SK-N-SH (cell line): ENCODE measurements around the gene ACVR1B. TPM values are rescaled to one million over a fixed set of nuclear protein-coding genes. Genes with fewer than 3 reads are reported as not detected.
A peak's percentile ranks its signal among the peaks of the same experiment; 100 is the strongest.

Experiments
- CTCF ChIA-PET: fragments of 300-600, 350-600 bp; formaldehyde crosslinking; extraction: SDS; loops from one replicate; lab custom pipeline; 2021; lab: Yijun Ruan, JAX
- POLR2A ChIA-PET: fragments of 350-600 bp; sonication (Branson Sonifier 250); formaldehyde crosslinking; extraction: SDS; loops from one replicate; lab custom pipeline; 2020; ENCODE audit warnings: antibody characterized with exemption, inconsistent platforms; lab: Yijun Ruan, JAX
- DNase-seq: peaks from one replicate; pipeline ENCODE4 v3.0.0; 2012
- H2AFZ ChIP-seq: fragments of 200-600 bp; sonication (generic); 2 replicates; pipeline ENCODE4 v1.8.1; 2016; ENCODE audit warnings: antibody characterized with exemption, mild to moderate bottlenecking, low read depth
- H3F3A ChIP-seq: fragments of 200-600 bp; sonication (generic); replicated peaks from 2 replicates; pipeline ENCODE3; 2016; ENCODE audit warnings: antibody characterized with exemption, mild to moderate bottlenecking; ENCODE audit not compliant: insufficient read depth
- H3K27ac ChIP-seq, 2 experiments: fragments of 200-500 bp in 1 of 2; fragments of 200-600 bp in 1 of 2; sonication (Bioruptor generic) in 1 of 2; sonication (generic), shearing (Covaris generic) in 1 of 2; 2 replicates each; pipeline versions ENCODE4 v1.5.1 to v1.6.1; 2014 to 2016; ENCODE audit warnings: low read depth in 2 of 2, inconsistent platforms in 1 of 2, low read length in 1 of 2, mild to moderate bottlenecking in 1 of 2, mixed read lengths in 1 of 2
- H3K27me3 ChIP-seq: fragments of 200-600 bp; sonication (generic), shearing (Covaris generic); 2 replicates; pipeline ENCODE4 v1.6.1; 2016; ENCODE audit warnings: mixed run types; ENCODE audit not compliant: insufficient read depth
- H3K36me3 ChIP-seq, 2 experiments: fragments of 200-500 bp in 1 of 2; fragments of 200-600 bp in 1 of 2; sonication (Bioruptor generic) in 1 of 2; sonication (generic) in 1 of 2; replicated peaks in 1 of 2; 2 replicates each; pipeline versions ENCODE3 to v1.5.1; 2014 to 2016; ENCODE audit warnings: low read length in 1 of 2, mild to moderate bottlenecking in 1 of 2; ENCODE audit not compliant: insufficient read depth in 2 of 2, control insufficient read depth in 1 of 2
- H3K4me1 ChIP-seq, 2 experiments: fragments of 200-500 bp in 1 of 2; fragments of 200-600 bp in 1 of 2; sonication (Bioruptor generic) in 1 of 2; sonication (generic), shearing (Covaris generic) in 1 of 2; 2 replicates each; pipeline versions ENCODE4 v1.5.1 to v1.6.1; 2014 to 2016; ENCODE audit warnings: low read depth in 1 of 2, low read length in 1 of 2, mixed run types in 1 of 2; ENCODE audit not compliant: insufficient read depth in 2 of 2, control insufficient read depth in 1 of 2
- H3K4me2 ChIP-seq: fragments of 200-600 bp; sonication (generic), shearing (Covaris generic); 2 replicates; pipeline ENCODE4 v1.6.1; 2017; ENCODE audit warnings: mixed run types
- H3K4me3 ChIP-seq, 2 experiments: fragments of 200-500 bp in 1 of 2; fragments of 200-600 bp in 1 of 2; sonication (Bioruptor generic) in 1 of 2; sonication (generic), shearing (Covaris generic) in 1 of 2; 2 replicates each; pipeline versions ENCODE4 v1.5.1 to v1.8.1; 2014 to 2016; ENCODE audit warnings: low read depth in 2 of 2, inconsistent platforms in 1 of 2, low read length in 1 of 2, mild to moderate bottlenecking in 1 of 2, mixed read lengths in 1 of 2, moderate library complexity in 1 of 2
- H3K79me2 ChIP-seq: fragments of 200-600 bp; sonication (generic); 2 replicates; pipeline ENCODE4 v1.8.1; 2017; ENCODE audit warnings: mild to moderate bottlenecking; ENCODE audit not compliant: insufficient read depth
- H3K9ac ChIP-seq: fragments of 200-600 bp; sonication (generic); 2 replicates; pipeline ENCODE4 v1.6.1; 2017; ENCODE audit warnings: mixed run types
- H3K9me2 ChIP-seq: fragments of 200-600 bp; sonication (generic); 2 replicates; pipeline ENCODE4 v1.6.1; 2017; ENCODE audit warnings: mixed run types
- H3K9me3 ChIP-seq: fragments of 200-600 bp; sonication (generic); 2 replicates; pipeline ENCODE4 v1.6.1; 2017; ENCODE audit warnings: mixed run types, mild to moderate bottlenecking, moderate library complexity
- H4K20me1 ChIP-seq: fragments of 200-600 bp; sonication (generic); 2 replicates; pipeline ENCODE4 v1.6.1; 2017; ENCODE audit warnings: mild to moderate bottlenecking, mixed run types; ENCODE audit not compliant: insufficient read depth
- CHD2 ChIP-seq: fragments of 150-350 bp; IDR thresholded peaks from 2 replicates; pipeline ENCODE4 v1.6.1; 2018; ENCODE audit warnings: low read length; ENCODE audit not compliant: partially characterized antibody
- ELF1 ChIP-seq: IDR thresholded peaks from 2 replicates; pipeline ENCODE4 v1.4.0; 2012
- EP300 ChIP-seq, 2 experiments: IDR thresholded peaks; 2 replicates each; pipeline versions ENCODE4 v1.4.0 to v1.6.1; 2012; ENCODE audit warnings: borderline replicate concordance in 1 of 2, low read depth in 1 of 2, low read length in 1 of 2
- EZH2phosphoT487 ChIP-seq: fragments of 200-600 bp; sonication (generic); IDR thresholded peaks from 2 replicates; pipeline ENCODE4 v1.6.1; 2017; ENCODE audit warnings: low read depth, mixed run types, mild to moderate bottlenecking, antibody characterized with exemption, moderate library complexity, borderline replicate concordance
- FOXM1 ChIP-seq: IDR thresholded peaks from 2 replicates; pipeline ENCODE4 v1.4.0; 2012; ENCODE audit warnings: low read depth, mild to moderate bottlenecking
- JUND ChIP-seq: IDR thresholded peaks from 2 replicates; pipeline ENCODE4 v1.4.0; 2012
- MXI1 ChIP-seq: IDR thresholded peaks from 2 replicates; pipeline ENCODE4 v1.6.1; 2012; ENCODE audit warnings: mild to moderate bottlenecking, low read depth, low read length, improper control_type of control experiment
- NFIC ChIP-seq: IDR thresholded peaks from 2 replicates; pipeline ENCODE4 v1.4.0; 2012; ENCODE audit warnings: borderline replicate concordance
- POLR2AphosphoS5 ChIP-seq: IDR thresholded peaks from 2 replicates; pipeline ENCODE4 v1.6.1; 2012; ENCODE audit warnings: low read depth, low read length
- SIN3A ChIP-seq: IDR thresholded peaks from 2 replicates; pipeline ENCODE4 v1.6.1; 2012; ENCODE audit warnings: low read depth, mild to moderate bottlenecking, low read length, moderate library complexity, borderline replicate concordance
- SMC3 ChIP-seq: IDR thresholded peaks from 2 replicates; pipeline ENCODE4 v1.6.1; 2012; ENCODE audit warnings: low read depth, low read length, improper control_type of control experiment
- TAF1 ChIP-seq: IDR thresholded peaks from 2 replicates; pipeline ENCODE4 v1.6.1; 2012; ENCODE audit warnings: low read depth, mild to moderate bottlenecking, low read length, moderate library complexity, borderline replicate concordance
- WGBS: methylation state at CpG from one replicate; pipeline ENCODE4 v1.1.6; 2017; ENCODE audit warnings: low lambda C conversion rate; 5-methylcytosine and 5-hydroxymethylcytosine counted together
- polyA plus RNA-seq, 3 experiments: library from polyadenylated mRNA; depleted of rRNA; stranded (reverse); fragments of >200 nt; gene quantifications; 2 replicates each; pipeline ENCODE4 v1.2.3, GENCODE V29; 2012

Gene ACVR1B
- polyA plus RNA-seq, 1 of the 3 experiments (the other 2 are of a cell fraction), result 12.1 TPM

GRCh38 chr12:52010692-52011601 is 59.4 kb downstream of the ACVR1B start:
- TF ChIP-seq CHD2, result no peak
- TF ChIP-seq EP300 (IDR thresholded peaks at IDR 0.05; ENCODE audit: borderline replicate concordance in 1 of 2, low read depth in 1 of 2, low read length in 1 of 2), result 0 out of 4 replicates have a peak, but pooled peaks of 1 of the 2 experiments have one; percentile 6
- TF ChIP-seq, all 33 proteins: peak for 1
- Histone ChIP-seq H3K4me2 (peak overlapping the region; percentile 19; the same call in 1 of the 2 replicates), H3K9ac (no peak overlapping the region), H3K9me2 (no peaks in the 10 kb centered on the region), H3K4me1 (peaks cover 0 to 31% of the 10 kb centered on the region in 2 experiments; a peak in 2 of 4 replicates), H3F3A (no peaks in the 10 kb centered on the region), H4K20me1 (no peaks in the 10 kb centered on the region), H3K27me3 (no peaks in the 10 kb centered on the region), H3K4me3 (no peak overlapping the region; a peak in 1 of 4 replicates), H3K79me2 (no peaks in the 10 kb centered on the region), H3K27ac (peak overlapping the region; percentile 19 to 71; a peak in 3 of 4 replicates), H3K9me3 (no peaks in the 10 kb centered on the region), H3K36me3 (no peaks in the 10 kb centered on the region), H2AFZ (no peak overlapping the region)
- CTCF ChIA-PET, result interaction anchor here (0.9 to 13.1 kb wide), 10 partner anchors 11 to 136 kb away, joined by 3 to 526 read pairs (median 4); partner anchors contain the start of gene ATG101
- POLR2A ChIA-PET, result interaction anchor here (1.5 to 1.7 kb wide), 2 partner anchors 9 to 12 kb away, joined by 5 read pairs; no protein-coding TSS in a partner anchor
- WGBS, result 64% methylated on average over 7 of the region's 8 CpGs
- peak; percentile 85 for DNase-seq

- H2AFZ ChIP-seq, result no peak overlapping the region
- no peaks in the 10 kb centered on the region for H3K36me3 ChIP-seq
- no peak overlapping the region for H3K27ac ChIP-seq
- ChIA-PET POLR2A (no interaction called here), CTCF (interaction anchor here (0.9 to 13.1 kb wide), 2 partner anchors 10 to 136 kb away, joined by 3 to 526 read pairs; no protein-coding TSS in a partner anchor)
- WGBS, result 92% methylated on average over 8 of the region's 8 CpGs
- no peaks in the 10 kb centered on the region for H4K20me1 ChIP-seq
- H3K79me2 ChIP-seq, result no peaks in the 10 kb centered on the region
- no peaks in the 10 kb centered on the region for H3K27me3 ChIP-seq
- H3K9me3 ChIP-seq, result no peaks in the 10 kb centered on the region
- no peak overlapping the region for H3K4me2 ChIP-seq
- no peaks in the 10 kb centered on the region for H3K9me2 ChIP-seq
- TF ChIP-seq SIN3A (no peak), TAF1 (no peak), CHD2 (no peak), EZH2phosphoT487 (no peak), JUND (no peak), ELF1 (no peak), MXI1 (no peak), NFIC (no peak), SMC3 (no peak), POLR2AphosphoS5 (no peak), FOXM1 (no peak)
- no peak overlapping the region for H3K4me3 ChIP-seq
- no peak for DNase-seq
- peaks cover 0 to 27% of the 10 kb centered on the region in 2 experiments; a peak in 2 of 4 replicates for H3K4me1 ChIP-seq
- H3F3A ChIP-seq, result no peaks in the 10 kb centered on the region
- H3K9ac ChIP-seq, result no peak overlapping the region
These were observed 60.2 kb downstream of the ACVR1B start for GRCh38 chr12:52011602-52012214.
